HG03280 (cell line): Measurements from ENCODE around the gene SLC16A1.
A peak's percentile ranks its signal among the peaks of the same experiment; 100 is the strongest.
"Not testable (repeated sequence)": the region's sequence is repeated elsewhere in the genome, so short reads cannot be mapped to it uniquely, and the experiment has no call there.

Experiments
- ATAC-seq: cut with Tn5 transposase; IDR thresholded peaks from one replicate; pipeline ENCODE4 v1.9.1; 2021; ENCODE audit warnings: mild to moderate bottlenecking, moderate library complexity; ENCODE audit not compliant: unreplicated experiment

SLC16A1 gene, protein sequence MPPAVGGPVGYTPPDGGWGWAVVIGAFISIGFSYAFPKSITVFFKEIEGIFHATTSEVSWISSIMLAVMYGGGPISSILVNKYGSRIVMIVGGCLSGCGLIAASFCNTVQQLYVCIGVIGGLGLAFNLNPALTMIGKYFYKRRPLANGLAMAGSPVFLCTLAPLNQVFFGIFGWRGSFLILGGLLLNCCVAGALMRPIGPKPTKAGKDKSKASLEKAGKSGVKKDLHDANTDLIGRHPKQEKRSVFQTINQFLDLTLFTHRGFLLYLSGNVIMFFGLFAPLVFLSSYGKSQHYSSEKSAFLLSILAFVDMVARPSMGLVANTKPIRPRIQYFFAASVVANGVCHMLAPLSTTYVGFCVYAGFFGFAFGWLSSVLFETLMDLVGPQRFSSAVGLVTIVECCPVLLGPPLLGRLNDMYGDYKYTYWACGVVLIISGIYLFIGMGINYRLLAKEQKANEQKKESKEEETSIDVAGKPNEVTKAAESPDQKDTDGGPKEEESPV

DNA sequence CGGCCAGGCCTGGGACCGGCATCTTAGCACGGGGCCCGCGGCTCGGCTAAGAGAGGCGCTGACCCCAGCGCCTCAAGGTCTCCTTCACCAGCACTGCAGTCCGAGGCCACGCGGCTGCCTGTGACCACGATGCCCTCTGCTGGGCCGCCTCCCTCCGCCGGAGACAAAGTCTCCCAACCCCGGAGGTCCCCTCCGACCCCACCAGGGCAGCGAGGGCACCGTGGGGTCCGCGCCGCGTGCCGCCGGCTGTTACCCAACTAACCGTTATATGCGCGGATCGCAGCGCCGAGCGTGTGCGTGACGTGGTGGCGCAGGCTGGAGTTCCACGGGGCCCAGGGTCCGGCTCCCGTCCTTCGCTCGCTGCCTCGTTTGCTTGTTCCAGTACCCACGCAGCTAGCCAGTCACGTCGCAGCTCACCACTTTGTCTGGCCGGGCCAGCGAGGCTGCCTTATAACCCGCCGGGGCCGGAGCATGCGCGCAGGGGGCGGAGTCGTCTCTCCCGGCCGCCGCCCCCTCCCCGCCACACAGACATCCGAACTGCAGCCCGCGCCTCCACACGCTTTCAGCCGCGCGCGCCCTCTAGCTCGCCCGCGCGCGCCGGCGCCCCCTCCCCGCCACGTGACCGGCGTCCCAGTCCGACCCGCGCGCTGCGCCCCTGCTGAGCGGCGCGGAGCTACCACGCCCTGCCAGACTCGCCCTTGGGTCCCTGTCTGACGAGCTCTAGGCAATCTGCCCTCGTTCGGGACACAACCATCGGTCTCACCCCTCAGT, at the start of gene SLC16A1:
Gene SLC16A1, minus strand, starts transcription at position 424 of the 771 bp plus-strand sequence. CDS start 26,888 bp downstream, outside the sequence.
- peak; percentile 75 for ATAC-seq

DNA sequence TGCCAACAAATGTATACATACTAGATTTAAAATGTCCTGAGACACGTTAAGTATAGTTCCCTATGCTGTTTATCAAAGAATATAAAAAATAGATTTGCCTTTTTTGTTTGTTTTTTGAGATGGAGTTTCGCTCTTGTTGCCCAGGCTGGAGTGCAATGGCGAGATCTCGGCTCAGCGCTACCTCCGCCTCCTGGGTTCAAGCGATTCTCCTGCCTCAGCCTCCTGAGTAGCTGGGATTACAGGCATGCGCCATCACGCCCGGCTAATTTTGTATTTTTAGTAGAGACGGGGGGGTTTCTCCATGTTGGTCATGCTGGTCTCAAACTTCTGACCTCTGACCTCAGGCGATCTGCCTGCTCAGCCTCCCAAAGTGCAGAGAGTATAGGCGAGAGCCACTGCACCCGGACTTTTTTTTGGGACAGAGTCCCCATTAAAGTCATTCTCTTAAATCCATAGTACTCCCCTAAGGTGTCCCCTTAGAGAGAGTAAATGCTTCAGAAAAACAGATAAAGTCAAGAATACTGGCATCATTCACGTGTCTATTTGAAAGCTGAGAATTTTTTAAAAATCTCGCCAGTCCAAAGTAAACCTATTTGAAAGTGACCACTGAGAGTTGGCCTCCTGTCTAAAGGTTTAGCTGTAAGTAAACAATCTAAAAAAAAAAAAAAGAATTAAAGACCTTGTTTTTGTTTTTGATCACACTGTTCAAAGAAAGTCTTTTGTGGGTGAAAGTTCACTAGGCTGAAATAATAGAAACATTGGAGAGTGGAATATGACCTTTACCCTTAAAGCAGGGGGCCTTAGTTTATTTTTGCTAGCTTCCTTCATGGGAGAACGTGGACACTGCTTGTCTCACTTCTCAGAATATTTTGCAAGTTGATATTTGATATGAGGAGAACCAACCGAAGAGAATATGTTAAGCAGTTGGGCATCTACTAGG, 48.0 kb upstream of the SLC16A1 start:
- ATAC-seq, result no peak

DNA sequence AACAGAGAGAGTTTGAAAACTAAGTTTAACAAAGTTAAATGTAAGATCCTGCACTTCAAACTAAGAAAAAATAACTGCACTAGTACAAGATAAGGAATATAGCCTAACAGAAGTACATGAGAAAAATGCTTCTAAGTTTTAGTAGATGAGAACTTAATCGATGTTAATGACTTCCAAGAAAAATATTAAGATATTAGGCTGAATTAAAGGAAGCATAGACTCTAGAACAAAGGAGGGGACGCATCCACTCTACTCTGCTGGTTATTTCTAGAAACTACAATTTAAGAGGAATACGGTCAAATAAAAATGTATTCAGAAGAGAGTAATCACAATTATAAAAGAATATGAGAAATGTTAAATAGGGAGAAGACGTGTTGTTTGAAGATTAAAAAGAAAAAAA, 46.3 kb upstream of the SLC16A1 start:
- no peak for ATAC-seq

DNA sequence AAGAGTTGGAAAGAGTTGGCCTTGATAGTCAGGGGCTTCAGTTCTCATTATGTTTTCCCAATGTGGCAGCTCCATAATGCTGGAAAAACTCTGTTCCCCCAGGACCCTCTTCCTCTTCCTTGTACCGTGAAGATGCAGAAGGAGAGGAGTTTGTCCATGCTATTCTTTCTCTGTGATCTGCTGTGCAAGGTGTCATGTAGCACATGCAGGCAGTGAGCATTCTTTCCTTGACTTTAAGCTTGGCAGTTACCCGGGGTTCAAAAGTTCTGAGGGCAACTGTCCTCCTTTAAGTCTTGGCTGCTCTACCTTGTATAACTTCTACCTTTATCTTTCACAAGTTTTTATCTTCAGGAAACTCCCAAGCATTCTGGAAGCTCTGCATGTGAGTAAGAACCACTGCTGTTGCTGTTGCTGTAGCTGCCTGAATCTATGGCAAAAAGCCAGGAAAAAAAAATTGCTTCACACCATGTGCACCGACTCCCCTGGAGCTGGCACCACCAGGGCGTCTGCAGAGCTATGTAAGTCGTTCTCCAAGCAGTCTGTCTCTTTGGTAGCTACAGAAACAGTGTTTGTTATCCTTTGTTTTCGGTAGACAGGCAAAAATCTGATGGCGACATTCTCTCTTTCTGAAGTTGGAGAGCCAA, 42.7 kb upstream of the SLC16A1 start:
- no peak for ATAC-seq

DNA sequence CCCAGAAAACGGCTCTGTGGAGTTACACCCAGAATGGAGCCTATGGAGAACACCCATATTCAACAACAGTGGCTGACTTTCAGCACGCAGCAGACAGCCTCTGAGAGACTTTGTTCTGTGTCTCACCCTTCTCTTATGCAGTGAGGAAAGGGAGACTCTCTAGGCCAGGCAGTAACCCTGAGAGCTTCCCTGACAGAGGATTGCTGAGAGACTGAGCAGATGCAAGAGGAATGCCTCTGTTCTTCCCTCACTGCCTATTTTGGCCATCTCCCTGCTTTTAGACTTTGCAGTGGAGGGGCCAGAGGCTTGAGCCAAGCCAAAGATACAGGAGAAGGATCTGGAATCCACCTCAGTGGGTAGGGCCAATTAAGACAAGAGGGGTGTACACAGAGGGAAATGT, 41.8 kb upstream of the SLC16A1 start:
- ATAC-seq, result no peak

DNA sequence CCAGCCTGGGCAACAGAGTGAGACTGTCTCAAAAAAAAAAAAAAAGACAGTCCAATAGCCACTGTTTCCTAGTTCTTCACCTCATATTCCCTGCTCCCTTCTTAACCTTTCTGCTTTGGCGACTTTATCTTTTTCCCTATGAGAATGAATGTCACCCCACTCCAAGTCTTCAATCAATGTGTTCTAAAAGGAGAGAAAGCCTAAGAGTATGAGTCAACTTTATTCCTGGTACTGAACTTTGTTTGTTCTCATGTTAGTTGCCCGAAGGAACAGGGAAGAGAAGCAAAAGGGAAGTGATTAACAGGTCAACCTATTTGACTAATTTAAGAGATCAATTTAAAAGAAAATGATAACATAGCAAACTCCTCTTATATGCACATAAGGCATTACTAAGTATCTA, 39.9 kb upstream of the SLC16A1 start:
- no peak for ATAC-seq

DNA sequence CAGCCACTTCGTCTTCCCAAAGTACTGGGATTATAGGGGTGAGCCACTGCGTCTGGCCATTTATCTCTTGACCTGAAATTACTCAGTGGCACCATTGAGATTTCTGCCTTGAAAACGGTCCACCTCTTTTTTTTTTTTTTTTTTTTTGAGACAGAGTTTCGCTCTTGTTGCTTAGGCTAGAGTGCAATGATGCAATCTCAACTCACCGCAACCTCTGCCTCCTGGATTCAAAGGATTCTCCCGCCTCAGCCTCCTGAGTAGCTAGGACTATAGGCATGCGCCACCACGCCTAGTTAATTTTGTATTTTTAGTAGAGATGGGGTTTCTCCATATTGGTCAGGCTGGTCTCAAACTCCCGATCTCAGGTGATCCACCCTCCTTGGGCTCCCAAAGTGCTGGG, 39.0 kb upstream of the SLC16A1 start:
- not testable (repeated sequence) for ATAC-seq

DNA sequence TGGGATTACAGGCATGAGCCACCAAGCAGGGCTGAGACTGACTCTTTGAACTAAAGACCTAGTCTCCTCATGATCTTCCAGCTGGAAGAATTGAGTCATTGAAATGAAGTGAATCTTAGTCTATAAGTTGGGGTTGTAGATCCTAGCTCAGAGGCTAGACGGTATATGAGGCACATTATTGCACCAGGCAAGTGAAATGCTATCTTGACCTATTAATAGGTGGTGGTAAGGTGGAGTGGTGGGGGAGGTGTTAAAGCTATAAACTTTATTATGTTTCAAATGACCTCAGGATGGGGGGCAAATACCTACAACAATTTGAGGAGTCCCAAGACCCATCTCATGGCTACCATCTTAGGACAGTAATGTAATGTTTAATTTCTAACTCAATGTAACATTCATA, 36.8 kb upstream of the SLC16A1 start:
- ATAC-seq, result no peak

DNA sequence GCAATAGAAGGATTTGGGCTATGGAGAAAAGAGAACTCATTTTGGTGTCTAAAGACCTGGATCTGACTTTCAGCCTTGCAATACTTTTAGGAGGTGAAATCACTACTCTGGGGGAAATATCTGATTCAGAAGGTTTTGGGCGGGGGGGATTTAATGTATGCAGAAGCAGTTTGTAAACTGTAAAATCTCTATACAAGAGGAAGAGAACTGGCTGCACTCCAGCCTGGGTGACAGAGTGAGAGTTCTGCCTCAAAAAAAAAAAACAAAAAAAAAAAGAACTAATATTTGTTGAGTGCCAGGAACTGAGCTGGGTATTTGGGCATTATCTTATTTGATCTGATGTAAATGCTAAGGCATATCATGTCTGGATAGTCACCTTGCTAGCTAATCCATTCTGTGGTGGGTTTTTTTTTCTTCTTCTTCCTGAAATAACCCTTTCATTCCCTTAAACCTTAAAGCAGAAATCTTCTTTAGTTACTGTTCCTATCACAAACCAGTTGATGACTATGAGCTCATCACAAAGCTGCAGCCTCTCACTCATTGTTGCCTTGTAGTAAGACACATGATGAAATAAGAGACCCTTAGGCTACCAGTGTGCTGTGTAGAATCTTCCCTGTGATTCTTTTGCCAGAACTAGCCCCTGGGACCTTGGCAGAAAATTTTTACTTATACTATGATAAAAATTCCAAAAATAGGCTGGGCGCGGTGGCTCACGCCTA, 35.6 kb upstream of the SLC16A1 start:
- no peak for ATAC-seq

DNA sequence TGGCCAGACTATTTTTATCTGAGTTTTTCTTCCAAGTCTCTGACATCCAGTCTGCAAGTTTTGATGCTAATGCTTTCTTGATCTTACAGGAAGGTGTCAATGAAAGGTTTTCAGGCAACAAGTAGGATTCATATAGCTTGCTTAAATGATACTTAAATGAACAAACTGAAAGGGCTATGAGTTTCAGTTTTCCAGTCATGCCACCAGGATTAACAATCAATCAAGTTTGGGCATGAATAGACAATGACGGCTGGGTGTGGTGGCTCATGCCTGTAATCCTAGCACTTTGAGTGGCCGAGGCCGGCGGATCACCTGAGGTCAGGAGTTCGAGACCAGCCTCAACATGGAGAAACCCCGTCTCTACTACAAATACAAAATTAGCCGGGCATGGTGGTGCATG, 34.3 kb upstream of the SLC16A1 start:
- ATAC-seq, result no peak

DNA sequence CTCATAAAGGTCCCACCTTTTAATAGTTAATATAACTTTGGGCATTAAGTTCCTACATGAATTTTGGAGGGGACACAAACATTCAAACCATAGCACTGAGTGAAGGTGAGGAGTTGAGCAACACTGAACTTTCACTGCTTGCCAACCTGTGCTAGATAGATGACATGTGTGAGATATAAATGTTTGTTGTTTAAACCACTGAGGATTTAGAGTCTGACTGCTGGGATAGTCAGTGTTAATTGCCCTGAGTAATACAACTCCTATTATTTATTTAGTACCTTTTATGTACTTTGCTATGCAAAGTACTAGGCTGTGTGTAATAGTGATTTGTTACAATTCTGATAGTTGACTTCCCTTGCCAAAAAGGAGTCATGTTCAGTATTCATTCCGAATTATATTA, 32.4 kb upstream of the SLC16A1 start:
- ATAC-seq, result no peak

DNA sequence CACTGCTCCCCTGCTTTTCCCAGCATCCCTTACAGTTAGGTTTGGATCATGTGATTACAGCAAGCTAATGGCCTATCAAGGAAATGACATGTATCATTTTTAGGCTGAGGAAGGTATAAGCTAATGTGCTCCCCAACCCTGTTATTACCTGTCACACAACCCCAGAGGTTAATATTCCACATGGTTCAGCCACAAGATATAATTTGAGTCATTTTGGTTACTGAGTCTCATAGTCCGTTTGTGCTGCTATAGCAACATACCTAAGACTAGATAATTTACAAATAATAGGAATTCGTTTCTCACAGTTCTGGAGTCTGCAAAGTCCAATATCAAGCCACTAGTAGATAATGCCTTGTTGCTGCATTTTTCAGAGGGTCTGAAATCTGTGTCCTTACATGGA, 29.1 kb upstream of the SLC16A1 start:
- no peak for ATAC-seq

DNA sequence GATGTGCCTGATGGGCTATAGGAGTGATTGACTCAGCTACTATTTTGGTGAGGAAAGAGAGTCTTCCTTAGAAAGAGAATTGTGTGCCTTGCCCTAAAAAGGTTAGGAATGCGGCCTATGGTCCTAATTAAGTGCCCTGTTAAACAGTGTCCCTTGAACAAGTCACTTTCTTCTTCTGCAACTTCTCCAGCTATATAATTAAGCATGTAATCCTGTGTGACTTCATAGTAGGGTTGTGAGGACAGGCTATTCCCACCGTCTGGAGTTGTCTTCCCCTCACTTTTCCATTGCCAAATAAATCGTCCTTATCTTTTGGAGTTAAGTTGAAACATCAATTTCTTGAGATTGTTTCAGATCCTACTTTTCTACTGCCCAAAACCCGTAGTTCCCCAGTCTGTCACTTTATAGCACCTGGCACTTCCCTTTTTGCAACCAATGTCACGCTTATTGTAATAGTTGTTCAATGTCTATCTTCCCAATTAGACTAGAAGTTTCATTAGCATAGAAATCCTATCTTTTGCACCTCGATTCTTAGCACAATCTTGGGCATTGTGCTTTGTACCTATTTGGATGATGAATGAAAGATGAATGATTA, 27.6 kb upstream of the SLC16A1 start:
- ATAC-seq, result no peak

DNA sequence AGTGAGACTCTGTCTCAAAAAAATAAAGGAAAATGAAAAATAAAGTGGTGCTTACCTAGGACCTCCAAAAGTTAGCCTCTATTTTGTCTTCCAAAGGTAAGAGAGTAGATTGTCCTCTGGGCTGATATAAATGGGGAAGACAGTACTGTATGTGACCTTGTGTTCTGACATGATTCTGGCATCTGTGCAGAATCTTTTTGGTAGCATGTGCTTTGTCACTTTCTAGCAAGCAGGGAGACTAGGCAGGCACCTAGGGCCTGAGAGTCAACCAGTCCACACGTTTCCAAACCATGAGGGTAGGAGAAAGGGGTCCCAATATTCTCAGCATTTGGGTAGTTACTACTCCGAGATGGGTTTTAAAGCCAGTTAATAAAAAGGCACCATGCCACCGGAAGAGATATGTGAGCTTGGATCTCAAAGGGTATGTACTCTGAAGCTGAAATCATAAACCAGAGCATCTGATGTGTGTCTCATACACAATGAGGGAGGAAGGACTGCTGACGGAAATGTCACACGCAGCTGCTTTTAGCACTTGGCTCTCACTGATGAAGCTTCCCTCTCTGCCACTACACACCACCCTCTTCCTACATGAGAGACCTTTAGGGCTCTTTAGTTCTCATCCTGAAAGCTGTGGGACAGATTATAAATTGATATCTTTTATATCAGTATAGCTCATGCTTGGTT, 27.0 kb upstream of the SLC16A1 start:
- ATAC-seq, result no peak

DNA sequence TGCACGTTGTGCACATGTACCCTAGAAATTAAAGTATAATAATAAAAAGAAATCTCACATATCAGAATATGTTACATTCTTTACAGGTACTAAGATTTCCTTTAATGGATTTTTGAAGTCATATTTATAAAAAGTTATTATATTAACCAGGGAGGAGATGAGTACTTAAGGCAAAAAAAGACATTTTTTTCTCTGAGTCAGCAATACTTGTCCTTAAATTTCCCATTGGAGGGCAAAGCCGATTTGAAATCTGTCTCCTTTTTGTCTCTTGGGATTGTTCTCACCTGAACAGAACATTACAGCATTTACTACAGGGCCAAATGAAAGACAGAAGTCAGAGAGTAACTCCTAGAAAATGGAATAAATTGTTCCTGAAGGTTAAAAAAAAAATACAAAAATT, 26.3 kb upstream of the SLC16A1 start:
- ATAC-seq, result no peak

DNA sequence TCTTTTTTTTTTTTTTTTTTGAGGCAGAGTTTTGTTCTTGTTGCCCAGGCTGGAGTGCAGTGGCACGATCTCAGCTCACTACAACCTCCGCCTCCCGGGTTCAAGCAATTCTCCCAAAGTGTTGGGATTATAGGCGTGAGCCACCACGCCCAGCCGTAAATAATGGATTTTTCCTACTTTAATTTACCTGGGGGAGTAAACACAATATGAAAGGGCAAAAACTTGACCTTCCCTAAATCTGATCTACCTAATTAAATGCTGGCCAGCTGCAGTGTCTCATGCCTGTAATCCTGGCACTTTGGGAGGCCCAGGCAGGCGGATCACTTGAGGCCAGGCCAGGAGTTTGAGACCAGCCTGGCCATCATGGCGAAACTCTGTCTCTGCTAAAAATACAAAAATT, 25.8 kb upstream of the SLC16A1 start:
- not testable (repeated sequence) for ATAC-seq

DNA sequence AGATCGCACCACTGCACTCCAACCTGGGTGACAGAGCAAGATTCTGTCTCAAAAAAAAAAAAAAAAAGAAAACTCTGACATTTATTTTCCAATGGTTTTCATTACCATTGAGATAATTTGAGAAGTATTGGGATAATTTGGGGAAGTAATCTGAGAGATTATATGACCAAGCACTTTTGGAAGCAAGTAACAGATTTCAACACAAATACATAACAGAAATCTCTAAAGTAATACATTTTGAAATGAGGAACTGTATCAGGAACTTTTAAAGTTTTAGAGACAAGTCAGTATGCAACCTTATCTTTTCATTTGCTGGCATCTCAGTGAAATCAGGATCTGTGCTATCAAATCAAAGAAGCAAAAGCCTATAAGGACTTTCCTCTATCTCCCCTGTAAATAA, 25.4 kb upstream of the SLC16A1 start:
- no peak for ATAC-seq

DNA sequence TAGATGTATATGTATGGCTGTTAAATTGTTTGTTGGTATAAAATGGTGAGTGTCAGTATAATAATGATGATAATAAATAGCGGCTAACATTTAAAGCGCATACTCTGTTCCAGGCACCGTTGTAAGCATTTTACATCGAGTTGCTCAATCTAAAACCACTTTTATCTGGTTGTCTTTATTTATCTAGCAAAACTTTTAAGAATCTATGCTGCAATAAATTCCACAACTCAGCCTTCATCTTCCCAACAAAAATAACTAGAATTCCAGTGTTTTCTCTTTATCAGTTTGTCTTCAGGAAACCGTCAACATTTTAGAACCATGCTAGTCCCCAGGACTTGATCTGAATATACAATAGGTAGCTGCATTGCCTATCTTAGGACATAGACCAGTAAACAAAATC, 19.3 kb upstream of the SLC16A1 start:
- no peak for ATAC-seq

DNA sequence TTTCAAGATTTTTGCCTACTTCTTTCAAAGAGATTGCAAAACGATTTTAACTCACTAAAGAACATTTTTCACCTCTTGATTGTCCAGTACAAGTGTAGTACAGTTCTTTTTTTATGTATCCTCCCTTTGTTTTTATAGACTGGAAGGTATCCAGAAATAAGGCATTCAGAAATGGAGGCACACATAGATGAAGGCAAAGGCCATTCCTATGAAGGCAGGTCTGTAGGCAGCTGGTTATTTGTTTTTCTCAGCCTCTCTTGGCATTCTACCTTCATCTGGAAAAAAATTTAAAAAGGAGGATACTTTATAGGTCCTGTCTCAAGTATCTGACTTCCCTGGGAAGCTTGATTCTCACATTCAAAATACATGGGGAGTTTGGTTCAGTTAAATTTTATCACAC, 18.6 kb upstream of the SLC16A1 start:
- no peak for ATAC-seq
